Measurements from ENCODE around the gene ASAP2.
"Not testable (repeated sequence)": the region's sequence is repeated elsewhere in the genome, so short reads cannot be mapped to it uniquely, and the experiment has no call there.

The ASAP2 gene

GRCh38 chr2:9263428-9263827 lies 56.8 kb downstream of the ASAP2 start:
- TF ChIP-seq TAF1 (IDR thresholded peaks at IDR 0.05; ENCODE audit: borderline replicate concordance, low read depth, low read length), result no peak
- no peak for TF ChIP-seq POLR2A (IDR thresholded peaks at IDR 0.05; ENCODE audit: low read depth, low read length)
- no peak for TF ChIP-seq POLR2AphosphoS5 (IDR thresholded peaks at IDR 0.05; ENCODE audit: low read depth, low read length)
- no peak for FAIRE-seq
- no peak for DNase-seq (ENCODE audit: insufficient read length)

- DNase-seq (ENCODE audit: insufficient read length), result no peak
- FAIRE-seq, result no peak
- TF ChIP-seq TAF1 (IDR thresholded peaks at IDR 0.05; ENCODE audit: borderline replicate concordance, low read depth, low read length), result no peak
- no peak for TF ChIP-seq POLR2AphosphoS5 (IDR thresholded peaks at IDR 0.05; ENCODE audit: low read depth, low read length)
- no peak for TF ChIP-seq POLR2A (IDR thresholded peaks at IDR 0.05; ENCODE audit: low read depth, low read length)
Observed at GRCh38 chr2:9264301-9264700, 57.7 kb downstream of the ASAP2 start.

DNA sequence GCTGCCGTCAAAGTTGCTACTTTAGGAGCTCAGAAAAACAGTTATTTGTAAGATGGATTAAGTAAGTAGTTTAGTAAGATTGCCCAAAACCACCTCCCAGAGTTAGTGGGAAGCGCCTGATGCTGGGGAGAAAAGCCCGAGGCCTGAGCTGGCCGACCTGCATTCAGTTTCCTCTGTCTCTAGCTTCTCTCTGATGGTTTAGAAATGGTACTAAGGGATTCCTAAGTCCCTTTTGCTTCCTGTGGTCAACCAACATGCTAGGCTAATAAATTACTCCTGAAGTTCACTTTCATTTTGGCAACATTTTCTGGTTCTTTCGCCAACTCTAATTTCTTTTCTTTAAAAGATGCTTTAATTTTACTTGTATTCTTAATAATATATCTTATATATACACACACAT lies 60.1 kb downstream of the ASAP2 start:
- no peak for DNase-seq (ENCODE audit: insufficient read length)
- no peak for FAIRE-seq
- no peak for TF ChIP-seq POLR2AphosphoS5 (IDR thresholded peaks at IDR 0.05; ENCODE audit: low read depth, low read length)
- TF ChIP-seq TAF1 (IDR thresholded peaks at IDR 0.05; ENCODE audit: borderline replicate concordance, low read depth, low read length), result no peak
- no peak for TF ChIP-seq POLR2A (IDR thresholded peaks at IDR 0.05; ENCODE audit: low read depth, low read length)

DNA sequence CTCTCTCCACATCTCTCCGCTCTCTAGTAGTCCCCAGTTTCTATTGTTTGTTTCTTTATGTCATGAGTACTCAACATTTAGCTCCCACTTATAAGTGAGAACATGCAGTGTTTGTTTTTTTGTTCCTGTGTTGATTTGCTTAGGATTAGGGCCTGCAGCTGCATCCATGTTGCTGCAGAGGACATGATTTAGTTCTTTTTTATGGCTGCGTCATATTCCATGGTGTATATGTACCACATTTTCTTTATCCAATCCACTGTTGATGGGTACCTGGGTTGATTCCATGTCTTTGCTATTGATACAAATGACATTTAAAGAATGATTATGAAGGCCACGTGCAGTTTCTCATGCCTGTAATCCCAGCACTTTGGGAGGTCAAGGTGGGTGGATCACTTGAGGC lies 60.7 kb downstream of the ASAP2 start:
- not testable (repeated sequence) for DNase-seq (ENCODE audit: insufficient read length); FAIRE-seq

- TF ChIP-seq POLR2AphosphoS5 (IDR thresholded peaks at IDR 0.05; ENCODE audit: low read depth, low read length) (no peak), TAF1 (IDR thresholded peaks at IDR 0.05; ENCODE audit: borderline replicate concordance, low read depth, low read length) (no peak), POLR2A (IDR thresholded peaks at IDR 0.05; ENCODE audit: low read depth, low read length) (no peak)
- FAIRE-seq (no peak), DNase-seq (ENCODE audit: insufficient read length) (no peak)
Observed at GRCh38 chr2:9268301-9269080, 61.9 kb downstream of the ASAP2 start.

DNA sequence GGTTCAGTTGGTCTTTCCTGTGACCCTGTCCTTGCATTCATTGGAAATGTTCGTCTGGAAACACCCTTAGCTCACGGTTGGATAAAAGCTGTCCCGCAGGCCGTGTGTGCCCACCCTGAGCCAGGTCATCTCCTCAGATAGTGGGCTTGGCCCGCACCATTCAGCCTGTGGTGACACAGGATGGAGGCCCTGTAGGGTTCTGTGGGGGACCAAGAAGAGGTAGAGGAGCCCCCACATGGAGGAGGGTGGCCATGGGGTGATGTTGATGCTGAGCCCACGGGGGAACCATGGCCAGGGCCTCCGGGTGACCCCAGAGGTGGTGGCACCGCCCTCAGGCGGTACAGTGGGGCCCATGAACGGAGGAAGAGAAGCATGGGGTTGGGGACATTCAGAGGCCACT lies 62.7 kb downstream of the ASAP2 start:
- FAIRE-seq, result no peak
- no peak for TF ChIP-seq POLR2A (IDR thresholded peaks at IDR 0.05; ENCODE audit: low read depth, low read length)
- TF ChIP-seq POLR2AphosphoS5 (IDR thresholded peaks at IDR 0.05; ENCODE audit: low read depth, low read length), result no peak
- TF ChIP-seq TAF1 (IDR thresholded peaks at IDR 0.05; ENCODE audit: borderline replicate concordance, low read depth, low read length), result no peak
- no peak for DNase-seq (ENCODE audit: insufficient read length)

- no peak for TF ChIP-seq POLR2AphosphoS5 (IDR thresholded peaks at IDR 0.05; ENCODE audit: low read depth, low read length)
- FAIRE-seq, result no peak
Observed at GRCh38 chr2:9269695-9270360, 63.2 kb downstream of the ASAP2 start.

GRCh38 chr2:9271091-9271490 lies 64.5 kb downstream of the ASAP2 start:
- DNase-seq (ENCODE audit: insufficient read length), result no peak
- no peak for TF ChIP-seq POLR2A (IDR thresholded peaks at IDR 0.05; ENCODE audit: low read depth, low read length)
- TF ChIP-seq TAF1 (IDR thresholded peaks at IDR 0.05; ENCODE audit: borderline replicate concordance, low read depth, low read length), result no peak
- TF ChIP-seq POLR2AphosphoS5 (IDR thresholded peaks at IDR 0.05; ENCODE audit: low read depth, low read length), result no peak
- FAIRE-seq, result no peak

More at GRCh38 chr2:9269695-9270360, 63.2 kb downstream of the ASAP2 start:
- DNase-seq (ENCODE audit: insufficient read length), result no peak

DNA sequence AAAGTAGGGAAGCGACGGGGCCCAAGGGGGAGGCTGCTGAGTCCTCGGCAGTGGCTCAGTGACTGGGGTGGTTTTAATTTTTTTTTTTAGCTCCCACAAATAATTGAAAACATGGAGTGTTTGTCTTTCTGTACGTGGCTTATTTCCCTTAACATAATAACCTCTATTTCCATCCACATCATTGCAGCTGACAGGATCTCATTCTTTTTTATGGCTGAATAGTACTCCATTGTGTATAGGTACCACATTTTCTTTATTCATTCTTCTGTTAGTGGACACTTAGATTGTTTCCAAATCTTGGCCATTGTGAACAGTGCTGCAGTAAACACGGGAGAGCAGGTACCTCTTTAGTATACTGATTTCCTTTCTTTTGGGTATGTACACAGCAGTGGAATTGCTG lies 65.1 kb downstream of the ASAP2 start:
- FAIRE-seq, result no peak
- no peak for TF ChIP-seq POLR2AphosphoS5 (IDR thresholded peaks at IDR 0.05; ENCODE audit: low read depth, low read length)
- TF ChIP-seq TAF1 (IDR thresholded peaks at IDR 0.05; ENCODE audit: borderline replicate concordance, low read depth, low read length), result no peak
- TF ChIP-seq POLR2A (IDR thresholded peaks at IDR 0.05; ENCODE audit: low read depth, low read length), result no peak
- DNase-seq (ENCODE audit: insufficient read length), result no peak

GRCh38 chr2:9273486-9274130 lies 67.0 kb downstream of the ASAP2 start:
- FAIRE-seq (no peak), DNase-seq (ENCODE audit: insufficient read length) (no peak)
- TF ChIP-seq POLR2A (IDR thresholded peaks at IDR 0.05; ENCODE audit: low read depth, low read length) (no peak), TAF1 (IDR thresholded peaks at IDR 0.05; ENCODE audit: borderline replicate concordance, low read depth, low read length) (no peak), POLR2AphosphoS5 (IDR thresholded peaks at IDR 0.05; ENCODE audit: low read depth, low read length) (no peak)

DNA sequence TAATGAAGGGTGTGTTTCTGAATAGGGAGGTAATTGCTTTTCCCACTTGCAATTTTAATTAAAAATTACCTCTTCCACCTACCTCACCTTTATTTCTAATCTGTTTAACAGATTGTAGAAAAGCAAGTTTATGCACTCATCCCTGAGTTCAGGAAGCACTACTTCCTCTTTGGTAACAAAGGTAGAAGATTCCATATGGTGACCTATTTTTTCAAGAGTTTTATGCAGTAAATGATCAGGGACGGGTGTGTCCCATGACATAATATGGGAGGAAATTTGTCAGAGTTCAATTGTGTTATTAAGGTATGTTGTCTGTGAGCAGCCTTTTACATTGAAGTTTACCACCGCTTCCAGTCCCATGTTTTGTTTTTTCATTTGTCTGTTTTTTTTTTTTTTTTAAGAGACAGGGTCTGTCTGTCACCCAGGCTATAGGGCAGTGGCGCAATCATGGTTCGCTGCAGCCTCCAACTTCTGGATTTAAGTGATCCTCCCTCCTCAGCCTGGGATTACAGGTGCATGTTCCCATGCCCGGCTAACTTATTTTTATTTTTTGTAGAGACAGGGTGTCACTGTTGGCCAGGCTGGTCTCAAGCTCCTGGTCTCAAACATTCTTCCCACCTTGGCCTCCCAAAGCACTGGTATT lies 68.2 kb downstream of the ASAP2 start:
- DNase-seq (ENCODE audit: insufficient read length), result no peak
- TF ChIP-seq TAF1 (IDR thresholded peaks at IDR 0.05; ENCODE audit: borderline replicate concordance, low read depth, low read length), result no peak
- TF ChIP-seq POLR2AphosphoS5 (IDR thresholded peaks at IDR 0.05; ENCODE audit: low read depth, low read length), result no peak
- TF ChIP-seq POLR2A (IDR thresholded peaks at IDR 0.05; ENCODE audit: low read depth, low read length), result no peak
- no peak for FAIRE-seq
